HG03139 (cell line): Measurements from ENCODE around the gene MMP17.

Source experiments
- ATAC-seq: cut with Tn5 transposase; IDR thresholded peaks from one replicate; pipeline ENCODE4 v1.9.1; 2021; ENCODE audit not compliant: unreplicated experiment

MMP17 gene

DNA sequence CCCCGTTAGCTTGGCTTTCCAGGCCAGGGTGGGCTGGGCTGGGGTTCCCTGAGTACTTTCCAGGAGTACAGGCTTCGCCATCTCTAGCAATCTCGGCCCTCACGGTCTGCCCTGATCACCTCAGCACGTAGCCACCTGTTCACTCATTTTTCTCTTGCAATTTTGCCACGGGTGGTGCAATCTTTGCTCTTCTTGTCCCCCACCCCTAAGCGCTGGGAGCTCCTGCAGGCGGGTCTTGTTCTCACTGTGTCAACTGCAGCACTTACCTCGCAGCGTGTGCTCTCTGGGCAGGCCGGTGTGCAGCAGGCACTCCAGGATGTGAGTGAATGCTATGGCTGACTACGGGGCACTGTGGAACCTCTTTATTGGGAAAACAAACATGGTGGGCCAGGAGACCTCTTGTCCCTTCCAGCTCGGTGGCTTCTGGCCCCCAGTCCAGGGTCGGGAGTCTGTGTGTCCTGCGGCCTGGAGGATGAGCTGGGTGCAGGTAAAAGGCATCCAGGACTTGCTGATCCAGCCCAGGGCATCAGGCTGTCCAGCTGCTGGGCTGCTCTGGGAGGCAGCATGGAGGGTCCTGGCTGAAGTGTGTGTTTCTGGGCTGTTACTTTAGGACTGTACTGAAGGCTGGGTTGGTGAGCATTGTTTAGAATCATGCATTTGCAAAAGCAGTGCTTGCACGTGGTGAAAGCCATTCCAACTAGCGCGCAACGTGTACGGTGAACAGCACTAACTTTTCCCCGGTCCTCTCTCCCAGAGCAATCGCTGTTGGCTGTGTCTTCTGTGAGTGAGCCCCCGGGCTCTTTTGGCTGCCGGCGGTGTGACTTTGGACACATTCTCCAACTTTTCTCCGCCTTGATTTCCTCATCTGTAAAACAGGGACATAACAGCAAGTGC is 64.8 kb downstream of the MMP17 start:
- no peak for ATAC-seq

DNA sequence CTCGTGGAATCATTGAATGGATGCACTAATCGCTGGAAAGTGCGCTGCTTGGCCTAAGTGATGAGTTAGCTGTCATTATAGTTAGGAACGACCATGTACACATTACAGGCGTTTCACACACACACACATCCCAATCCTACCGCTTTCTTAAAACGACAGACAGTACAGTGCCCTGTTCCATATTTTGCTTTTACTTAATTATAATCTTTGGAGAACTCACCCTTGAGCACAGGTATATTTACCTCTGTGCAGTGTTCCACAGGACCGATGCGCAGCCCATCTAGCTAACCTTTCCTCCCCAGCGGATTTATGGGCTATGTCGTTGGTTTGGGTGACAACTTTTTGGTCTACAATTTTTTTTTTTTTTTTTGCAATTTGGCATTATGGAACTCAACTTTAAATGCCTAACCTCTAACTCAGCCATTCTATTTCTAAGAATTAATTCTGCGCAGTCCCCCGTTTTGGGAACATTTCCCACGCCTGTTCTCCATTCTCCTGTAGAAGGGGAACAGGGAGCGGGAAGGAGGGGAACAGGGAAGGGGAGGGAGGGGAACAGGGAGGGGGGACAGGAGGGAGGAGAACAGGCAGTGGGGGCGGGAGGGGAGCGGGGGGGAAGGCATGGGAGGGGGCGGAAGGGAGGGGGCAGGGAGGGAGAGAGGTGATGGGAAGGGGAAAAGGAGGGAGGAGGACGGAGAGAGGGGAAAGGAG is 65.6 kb downstream of the MMP17 start:
- ATAC-seq: no peak

DNA sequence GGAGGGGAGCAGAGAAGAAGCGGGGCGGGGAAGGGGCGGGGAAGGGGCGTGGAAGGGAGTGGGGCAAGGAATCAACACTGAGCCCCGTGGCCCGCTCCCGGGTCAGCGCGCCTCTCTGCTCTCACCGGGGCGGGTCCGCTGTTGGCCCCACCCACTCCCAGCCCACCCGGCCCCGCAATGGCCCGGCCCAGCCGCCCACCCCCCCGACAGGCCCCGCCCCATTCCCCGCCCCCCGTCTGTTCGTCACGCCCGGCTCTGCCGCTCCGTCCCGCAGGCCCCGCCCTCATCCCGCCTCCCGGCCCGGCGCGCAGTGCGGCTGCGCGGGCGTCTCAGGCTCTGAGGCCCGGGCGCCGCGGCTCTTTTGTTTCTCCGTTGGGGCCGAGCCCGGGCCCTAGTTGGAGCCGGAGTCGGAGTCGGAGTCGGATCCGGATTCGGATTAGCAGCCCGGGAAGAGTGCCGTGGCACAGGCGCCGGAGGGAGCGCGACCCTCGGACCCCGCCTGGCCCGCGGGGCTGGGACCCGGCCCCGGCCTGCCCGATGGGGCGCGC is 66.2 kb downstream of the MMP17 start, which contains the start of gene ULK1:
ULK1 (plus strand) TSS at position 310 of the 548 bp plus-strand sequence. CDS start 380 bp downstream, outside the sequence.
- peak; percentile 72 for ATAC-seq

GRCh38 chr12:131894981-131895639 is 66.9 kb downstream of the MMP17 start:
- no peak for ATAC-seq

DNA sequence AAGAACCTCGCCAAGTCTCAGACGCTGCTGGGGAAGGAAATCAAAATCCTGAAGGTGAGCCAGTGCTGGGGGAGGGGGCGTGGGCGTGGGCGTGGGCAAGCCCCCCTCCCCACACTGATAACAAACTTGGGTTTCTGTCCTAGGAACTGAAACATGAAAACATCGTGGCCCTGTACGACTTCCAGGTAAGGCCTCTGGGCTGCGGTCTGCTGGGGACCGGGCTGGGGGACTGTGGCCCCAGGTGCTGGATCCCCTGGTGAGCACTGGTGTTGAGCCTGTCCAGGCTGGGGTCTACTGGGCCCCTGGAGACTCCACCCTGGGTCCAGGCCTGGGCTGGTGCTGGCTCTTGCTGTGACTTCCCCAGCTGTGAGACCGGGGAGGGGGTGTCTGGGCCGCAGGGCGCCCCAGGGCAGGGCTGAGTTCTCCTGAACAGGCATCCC is 67.5 kb downstream of the MMP17 start:
- ATAC-seq: no peak

DNA sequence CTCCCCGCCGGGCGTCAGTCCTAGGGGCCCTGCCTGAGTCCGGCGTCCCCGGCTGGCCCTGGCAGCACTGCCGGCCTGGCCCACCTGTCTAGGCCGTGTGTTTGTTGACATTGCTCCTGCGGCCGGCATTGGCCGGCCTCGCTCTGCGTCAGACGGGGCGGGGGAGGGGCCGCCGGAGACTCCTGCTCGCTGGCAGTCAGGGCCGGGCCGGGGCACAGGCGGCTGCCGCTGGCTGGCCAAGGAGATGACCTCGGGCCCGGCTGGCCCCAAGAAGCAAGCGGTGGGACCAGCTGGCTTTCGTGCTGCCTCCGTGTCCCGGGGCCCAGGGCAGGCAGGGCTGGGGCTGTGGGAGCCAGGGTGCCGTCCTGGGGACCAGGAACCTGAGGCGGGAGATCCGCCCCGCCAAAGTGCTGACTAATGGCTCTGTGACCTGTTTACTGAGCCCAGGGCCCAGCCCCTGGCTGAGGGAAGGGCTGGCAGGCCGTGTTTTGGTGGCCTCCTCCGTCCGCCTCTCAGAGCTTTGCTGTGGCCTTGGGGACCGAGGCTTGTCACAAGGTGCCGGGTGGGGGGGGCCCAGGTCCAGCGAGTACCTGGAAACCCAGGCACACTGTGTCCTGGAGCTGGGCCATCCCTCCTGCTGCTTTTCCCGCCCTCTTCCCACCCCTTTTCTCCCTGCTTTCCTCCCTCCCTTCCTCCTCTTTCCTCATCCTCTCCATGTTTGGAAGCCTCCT is 68.1 kb downstream of the MMP17 start:
- ATAC-seq: peak; percentile 58

DNA sequence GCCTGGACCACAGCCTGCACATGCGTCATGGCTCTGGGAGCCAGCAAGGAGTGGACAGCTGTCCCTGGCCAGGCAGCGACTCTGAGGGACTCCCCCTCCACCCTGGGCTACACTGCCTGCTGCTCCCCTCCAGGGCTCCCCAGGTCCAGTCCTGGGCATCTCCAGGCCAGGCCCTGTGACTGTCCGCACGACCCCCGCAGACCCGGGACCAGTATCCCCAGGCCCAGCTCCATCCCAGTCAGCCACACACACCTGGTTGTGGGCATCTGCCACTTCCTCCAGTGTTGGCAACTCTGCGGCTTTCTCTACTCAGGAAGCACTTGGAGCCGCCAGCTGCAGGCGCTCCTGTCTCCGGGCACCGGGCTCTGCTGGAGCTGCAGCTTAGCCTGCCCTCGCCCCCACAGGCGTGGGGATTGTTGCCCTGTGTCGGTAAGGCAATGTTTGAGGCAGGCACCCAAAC is 68.6 kb downstream of the MMP17 start:
- ATAC-seq: no peak

DNA sequence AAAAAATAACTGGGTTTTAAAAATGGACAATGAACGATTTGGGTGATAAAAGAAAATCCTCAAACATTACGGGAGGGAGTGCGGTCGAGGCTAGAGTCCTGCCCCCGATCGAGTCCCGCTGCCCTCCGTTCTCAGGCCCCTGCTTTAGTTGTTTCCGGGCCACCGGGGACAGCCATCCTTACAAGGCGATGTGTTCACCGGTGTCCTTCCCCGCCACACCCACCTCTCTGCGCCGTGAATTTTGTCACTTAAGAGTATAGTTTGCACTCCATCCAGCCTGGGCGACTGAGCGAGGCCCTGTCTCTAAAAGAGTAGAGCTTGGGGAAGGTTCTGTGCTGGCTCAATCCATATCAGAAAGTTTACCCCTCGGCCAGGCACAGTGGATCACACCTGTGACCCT is 69.1 kb downstream of the MMP17 start:
- no peak for ATAC-seq

DNA sequence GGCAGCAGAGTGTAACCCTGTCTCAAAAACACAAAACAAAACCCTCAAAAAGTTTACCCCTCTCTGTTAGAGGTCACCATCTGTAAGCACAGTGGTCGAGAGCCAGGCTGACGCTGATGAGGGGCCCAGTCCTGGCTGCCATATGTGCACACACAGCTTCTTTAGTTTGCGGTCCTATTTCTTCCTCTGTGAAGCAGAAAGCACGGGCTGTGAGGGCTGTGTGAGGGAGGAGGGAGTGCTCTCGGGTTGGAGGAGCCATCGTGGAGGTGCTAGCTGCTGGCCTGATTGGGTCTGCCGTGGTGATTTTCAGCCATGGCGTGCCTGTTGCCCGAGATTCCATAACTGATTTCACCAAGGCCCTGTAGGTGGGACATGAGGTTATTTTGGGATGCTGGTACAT is 69.7 kb downstream of the MMP17 start:
- ATAC-seq: no peak

DNA sequence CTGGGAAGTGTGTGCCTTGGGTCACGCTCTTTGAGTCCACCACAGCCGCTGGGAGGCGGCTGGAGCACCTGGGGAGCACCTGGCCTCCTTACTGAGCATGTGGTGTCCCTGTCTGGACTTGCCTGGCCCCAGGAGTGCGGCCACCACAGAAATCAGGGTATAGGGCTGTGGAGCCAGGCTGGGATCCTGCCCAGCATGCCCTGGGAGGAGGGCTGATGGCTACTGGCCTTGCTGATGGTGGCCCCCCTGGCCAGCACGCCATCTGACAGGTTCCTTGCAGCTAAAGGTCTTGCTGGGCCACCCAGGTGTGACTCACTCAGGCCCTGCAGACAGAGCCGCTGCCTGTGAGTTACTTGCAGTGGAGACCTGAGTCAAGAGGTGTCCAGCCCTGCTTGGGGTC is 72.2 kb downstream of the MMP17 start:
- ATAC-seq: no peak
